DMS114 treated with DMSO at 0.1 percent for 48 hours (cell line): ENCODE data around the gene NDUFB1.

Experiments
- DNase-seq: peaks from one replicate; lab custom pipeline; 2025; ENCODE audit not compliant: unreplicated experiment; lab: John Stamatoyannopoulos, UW

The NDUFB1 gene

DNA sequence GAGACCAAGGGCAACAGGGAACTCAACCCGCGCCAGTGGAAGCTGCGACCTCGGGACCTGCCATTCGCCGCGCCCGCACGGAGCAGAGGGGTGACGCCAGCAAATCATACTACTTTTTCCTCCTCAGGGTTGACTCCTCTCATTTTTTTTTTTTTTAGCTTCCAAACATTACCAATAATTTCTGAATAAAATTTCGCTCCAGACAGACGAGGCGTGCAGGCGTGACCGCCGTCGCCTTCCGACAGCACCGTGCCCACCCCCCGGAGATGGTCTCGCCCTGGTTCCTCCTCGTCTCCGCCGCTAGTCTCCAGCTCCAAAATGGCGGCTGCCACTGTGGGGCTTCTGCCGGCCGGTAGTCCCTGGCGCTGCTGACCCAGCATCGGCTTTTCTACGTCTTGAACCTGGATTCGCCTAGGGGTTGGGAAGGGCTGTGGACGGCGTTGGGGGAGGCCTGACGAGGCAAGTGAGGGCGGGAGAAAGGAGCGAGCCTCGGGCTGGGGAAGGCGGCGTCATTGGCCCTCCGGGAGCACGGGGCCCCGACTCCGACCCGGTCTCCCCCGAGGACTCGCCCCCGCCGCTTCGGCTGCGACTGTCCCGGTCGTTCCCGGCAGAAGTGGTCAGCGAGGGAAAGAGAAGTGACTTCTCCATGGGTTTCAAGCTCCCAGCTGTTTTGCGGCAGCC lies at the start of gene NDUFB1, which contains the start of gene CPSF2:
Gene NDUFB1, minus strand, starts transcription at position 37 of the 681 bp plus-strand sequence. CDS start 4,069 bp downstream, outside the sequence.
Gene CPSF2, plus strand, starts transcription at position 300 of the 681 bp plus-strand sequence. CDS start 9,016 bp downstream, outside the sequence.
- peak; percentile 79 for DNase-seq

DNA sequence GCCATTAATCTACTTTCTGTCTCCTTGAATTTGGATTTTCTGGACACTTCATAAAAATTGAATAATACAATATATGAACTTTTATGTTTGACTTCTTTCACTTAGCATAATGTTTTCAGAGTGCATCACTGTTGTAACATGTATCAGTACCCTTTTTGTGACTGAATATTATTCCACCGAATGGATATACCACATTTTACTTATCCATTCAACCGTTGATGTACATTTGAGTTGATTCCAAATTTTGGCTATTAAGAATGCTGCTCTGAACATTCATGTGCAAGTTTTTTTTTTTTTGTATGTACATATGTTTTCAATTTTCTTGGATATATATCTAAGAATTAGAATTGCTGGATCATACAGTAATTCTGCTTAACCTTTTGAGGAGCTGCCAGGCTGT lies 43.5 kb upstream of the NDUFB1 start:
- DNase-seq = no peak

DNA sequence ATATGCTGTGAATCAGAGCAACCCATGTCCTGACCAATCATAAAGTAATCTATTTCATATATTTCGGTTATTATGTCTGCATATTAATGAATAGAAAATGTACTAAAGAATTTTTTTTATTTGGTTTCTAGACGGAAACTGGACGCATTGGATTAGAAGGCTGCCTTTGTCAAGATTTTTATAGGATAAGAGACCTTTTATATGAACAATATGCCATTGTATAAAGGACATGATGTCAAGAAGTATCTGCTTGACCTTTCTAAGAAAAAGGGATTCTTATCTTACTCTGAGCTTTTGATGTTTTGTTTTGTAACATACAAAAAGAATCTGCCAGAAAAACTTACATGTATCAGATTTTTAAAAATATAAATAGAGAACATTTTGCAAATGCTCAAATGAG lies 40.0 kb upstream of the NDUFB1 start:
- DNase-seq = no peak

DNA sequence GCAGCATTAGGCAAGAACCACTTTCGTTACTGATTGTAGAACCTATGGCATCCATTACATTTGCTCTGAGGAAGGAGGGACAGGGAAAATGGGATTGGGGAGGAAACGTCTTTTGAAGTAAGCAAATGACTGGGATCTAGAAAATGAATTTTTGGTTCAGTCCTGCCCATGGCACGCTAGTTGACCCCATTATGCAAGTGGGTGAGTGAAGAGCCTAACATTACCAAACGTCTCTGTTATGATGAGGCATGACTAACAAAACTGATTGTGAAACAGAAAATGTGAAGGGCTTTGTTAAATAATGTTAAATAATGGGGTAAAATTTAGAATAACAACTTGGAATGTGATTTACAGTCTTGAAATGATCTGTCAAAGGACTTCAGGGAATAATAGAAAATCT lies 39.1 kb upstream of the NDUFB1 start:
- no peak for DNase-seq

DNA sequence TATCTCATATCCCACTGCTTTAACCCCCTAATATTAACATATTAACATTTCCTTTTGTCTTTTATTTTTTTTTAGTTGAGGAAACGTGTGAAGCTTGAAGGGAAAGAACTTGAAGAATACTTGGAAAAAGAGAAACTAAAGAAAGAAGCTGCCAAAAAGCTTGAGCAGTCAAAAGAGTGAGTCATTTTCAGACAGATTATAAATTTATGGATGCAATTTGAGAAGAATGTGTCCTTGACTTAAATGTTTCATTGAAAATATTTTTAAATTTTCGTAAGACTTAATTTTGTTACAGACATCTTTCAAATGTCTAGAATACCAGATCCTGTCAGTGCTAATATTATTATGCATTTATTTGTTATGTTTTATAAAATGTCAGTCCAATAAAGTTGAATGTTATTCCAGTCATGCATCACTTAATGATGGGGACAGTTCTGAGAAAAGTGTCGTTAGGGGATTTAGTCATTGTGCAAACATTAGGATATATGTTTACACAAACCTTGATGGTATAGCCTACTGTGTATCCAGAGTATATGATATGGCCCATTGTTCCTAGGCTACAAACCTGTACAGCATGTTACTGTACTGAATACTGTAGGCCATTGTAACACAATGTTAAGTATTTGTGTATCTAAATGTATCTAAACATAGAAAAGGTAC lies 32.9 kb upstream of the NDUFB1 start:
- no peak for DNase-seq

DNA sequence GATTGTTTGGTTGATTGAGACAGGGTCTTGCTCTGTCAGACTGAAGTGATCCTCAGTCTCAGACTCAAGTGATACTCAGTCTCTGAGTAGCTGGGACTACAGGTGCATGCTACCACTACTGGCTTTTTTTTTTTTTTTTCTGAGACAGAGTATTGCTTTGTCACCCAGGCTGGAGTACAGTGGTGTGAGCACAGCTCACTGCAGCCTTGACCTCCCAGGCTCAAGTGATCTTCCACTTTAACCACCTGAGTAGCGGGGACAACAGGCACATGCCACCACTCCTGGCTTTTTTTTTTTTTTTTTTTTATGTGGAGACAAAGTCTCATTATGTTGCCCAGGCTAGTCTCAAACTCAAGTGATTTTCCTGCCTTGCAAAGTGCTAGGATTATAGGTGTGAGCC lies 32.1 kb upstream of the NDUFB1 start:
- no peak for DNase-seq

DNA sequence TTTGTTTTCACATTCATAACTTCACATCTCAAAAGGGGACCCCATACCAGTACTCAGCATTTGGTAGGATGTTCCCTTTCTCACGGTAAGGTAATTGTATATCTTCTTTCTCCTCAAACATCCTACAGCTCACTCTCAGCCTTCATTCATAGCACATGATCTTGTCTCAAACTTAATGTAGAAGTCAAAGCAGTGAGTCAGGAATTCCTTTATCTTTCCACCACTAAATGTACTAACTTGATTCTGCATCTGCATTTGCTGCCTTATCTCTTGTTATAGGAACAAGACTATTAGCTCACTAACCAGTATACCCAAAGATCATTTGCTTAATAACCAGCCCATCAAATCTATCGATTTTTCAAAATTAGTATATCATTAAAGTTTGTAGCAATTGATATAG lies 23.2 kb upstream of the NDUFB1 start:
- DNase-seq = no peak

DNA sequence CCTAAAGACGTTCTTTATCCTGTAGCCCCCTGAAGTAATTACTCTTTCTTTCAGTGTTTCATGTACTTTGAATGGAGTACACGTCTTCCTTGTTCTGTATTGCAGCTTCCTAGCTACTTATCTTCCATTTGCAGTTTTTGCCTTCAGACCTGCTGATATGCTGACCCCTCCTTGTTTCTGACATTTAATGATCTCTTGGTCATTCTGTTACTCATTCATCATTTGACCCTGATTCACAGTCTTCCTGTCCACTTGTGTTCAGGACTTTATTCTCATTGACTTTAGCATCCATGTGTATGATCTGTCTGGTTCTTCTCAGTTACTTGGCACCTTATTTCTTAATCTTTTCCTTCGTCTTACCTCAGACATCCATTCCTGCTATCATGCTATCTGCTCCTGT lies 22.5 kb upstream of the NDUFB1 start:
- DNase-seq = no peak

DNA sequence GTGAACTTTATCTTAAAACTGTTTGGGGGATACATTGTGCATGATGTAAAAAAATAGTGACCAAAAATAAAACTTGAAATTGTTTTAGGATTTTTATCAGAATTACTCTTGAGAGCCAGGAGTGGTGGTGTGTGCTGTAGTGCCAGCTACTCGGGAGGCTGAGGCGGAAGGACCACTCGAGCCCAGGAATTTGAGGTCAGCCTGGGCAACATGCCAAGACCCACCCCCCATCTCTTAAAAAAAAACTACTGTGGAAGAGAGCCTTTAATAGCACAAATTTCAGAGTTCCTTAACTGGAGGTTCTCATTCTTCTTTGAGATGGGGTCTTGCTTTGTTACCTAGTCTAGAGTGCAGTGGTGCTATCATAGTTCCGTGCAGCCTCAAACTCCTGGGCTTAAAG lies 21.8 kb upstream of the NDUFB1 start:
- no peak for DNase-seq

DNA sequence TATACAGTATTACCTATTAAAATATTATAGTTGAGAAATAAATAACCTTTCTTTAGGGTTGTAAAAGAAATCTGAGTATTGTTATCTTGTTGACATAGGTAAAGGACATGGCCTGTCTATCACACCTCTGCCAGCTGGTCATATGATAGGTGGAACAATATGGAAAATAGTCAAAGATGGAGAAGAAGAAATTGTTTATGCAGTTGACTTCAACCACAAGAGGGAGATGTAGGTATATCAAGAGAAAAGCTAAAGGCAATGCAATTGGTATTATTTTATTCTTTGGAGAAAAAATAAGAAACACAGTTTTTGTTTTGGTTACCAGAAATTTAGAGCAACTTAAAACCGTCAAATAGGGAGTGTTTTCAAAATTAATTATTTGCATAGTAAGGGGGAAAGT lies 13.8 kb upstream of the NDUFB1 start:
- DNase-seq = peak; percentile 15

DNA sequence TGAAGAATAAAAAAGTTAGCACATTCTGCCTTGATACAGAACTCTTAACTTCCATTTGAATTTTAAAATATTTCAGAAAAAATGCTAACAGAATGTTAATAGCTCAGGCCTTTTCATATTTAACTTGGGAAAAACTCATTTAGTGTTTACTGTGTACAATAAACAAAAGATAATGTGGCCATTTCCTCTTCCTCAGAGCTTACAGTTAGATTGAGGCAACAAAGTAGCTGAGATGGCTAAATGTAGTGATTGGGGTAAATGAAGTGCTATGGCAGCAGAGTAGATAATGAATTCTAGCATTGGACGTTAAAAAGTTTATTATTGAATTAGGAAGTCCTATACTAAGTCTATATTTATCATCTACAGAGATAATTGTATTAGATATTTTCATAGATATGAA lies 12.9 kb upstream of the NDUFB1 start:
- DNase-seq = no peak

DNA sequence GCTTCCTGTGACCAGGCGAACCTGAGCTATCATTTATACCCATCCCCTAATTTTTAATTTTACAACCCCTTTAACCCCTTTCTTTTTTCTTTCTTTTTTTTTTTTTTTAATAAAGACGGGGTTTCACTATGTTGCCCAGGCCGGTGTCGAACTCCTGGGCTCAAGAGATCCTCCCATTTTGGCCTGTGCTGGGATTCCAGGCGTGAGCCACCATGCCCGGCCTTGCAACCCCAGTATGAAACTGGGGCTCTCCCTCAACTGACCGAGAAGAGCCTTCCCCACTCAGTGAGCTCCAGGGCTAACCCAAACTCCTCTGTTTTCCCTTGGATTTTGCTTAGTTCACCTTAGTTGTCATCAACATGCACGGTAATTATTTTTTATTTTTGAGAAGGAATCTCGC lies 1.3 kb upstream of the NDUFB1 start:
- DNase-seq = no peak

DNA sequence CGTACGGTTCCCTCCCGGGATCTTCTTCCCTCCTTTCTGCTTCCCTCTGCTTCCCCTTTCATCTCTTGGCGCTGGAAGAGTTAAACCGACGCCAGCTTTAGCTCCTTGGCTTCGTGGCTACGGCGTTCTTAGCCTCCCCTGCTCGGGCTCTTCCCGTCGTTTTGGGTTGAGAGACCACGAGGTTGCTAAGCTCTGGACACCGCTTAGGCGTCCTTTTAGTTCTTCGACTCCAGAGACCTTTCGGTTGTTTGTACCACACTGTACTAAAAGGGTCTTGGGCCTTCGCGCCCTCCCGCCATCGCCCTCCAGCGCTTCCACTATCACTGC lies 808 bp upstream of the NDUFB1 start:
- DNase-seq = no peak

DNA sequence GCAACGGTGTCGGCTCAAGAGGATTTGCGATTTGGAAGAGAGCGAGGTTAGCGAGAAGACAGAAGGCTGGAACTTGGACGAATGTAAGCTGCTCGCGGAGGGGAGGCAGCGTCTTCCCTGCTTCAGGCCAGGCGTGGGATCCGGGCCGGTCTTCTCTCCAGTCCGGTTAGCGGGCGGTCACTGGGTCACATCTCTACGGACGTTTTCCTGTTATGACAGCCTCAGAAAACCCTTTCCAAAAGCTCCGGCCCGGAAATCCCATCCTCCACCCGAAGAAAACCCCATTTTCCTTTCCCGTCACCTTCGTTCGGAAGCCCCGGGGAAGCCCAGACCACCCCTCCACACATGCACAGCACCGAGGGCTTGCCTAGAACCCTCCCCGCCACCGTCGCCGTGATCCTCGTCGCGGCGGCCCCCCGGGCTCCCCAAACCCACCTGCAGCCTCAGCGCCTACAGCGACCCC lies 268 bp downstream of the NDUFB1 start:
- DNase-seq = no peak

DNA sequence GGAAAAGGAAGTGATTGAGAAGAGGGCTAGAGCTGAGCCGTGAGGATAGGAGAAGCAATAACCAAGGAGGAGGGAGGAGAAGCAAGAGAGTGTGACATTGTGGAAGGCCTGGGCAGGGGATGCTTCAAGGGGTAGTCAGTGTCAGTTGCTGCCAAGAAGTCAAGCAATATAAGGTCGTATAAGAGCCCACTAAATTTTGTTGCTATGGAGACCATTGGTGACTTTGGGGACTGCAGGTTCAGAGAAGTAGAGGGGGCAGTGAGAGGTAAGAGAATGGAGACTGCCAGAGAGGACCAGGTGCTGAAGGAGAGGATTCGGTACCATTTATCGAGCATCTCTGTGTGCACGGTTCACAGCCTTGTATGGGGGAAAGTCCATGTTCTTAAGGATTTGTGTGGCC lies 12.0 kb downstream of the NDUFB1 start:
- DNase-seq = no peak

DNA sequence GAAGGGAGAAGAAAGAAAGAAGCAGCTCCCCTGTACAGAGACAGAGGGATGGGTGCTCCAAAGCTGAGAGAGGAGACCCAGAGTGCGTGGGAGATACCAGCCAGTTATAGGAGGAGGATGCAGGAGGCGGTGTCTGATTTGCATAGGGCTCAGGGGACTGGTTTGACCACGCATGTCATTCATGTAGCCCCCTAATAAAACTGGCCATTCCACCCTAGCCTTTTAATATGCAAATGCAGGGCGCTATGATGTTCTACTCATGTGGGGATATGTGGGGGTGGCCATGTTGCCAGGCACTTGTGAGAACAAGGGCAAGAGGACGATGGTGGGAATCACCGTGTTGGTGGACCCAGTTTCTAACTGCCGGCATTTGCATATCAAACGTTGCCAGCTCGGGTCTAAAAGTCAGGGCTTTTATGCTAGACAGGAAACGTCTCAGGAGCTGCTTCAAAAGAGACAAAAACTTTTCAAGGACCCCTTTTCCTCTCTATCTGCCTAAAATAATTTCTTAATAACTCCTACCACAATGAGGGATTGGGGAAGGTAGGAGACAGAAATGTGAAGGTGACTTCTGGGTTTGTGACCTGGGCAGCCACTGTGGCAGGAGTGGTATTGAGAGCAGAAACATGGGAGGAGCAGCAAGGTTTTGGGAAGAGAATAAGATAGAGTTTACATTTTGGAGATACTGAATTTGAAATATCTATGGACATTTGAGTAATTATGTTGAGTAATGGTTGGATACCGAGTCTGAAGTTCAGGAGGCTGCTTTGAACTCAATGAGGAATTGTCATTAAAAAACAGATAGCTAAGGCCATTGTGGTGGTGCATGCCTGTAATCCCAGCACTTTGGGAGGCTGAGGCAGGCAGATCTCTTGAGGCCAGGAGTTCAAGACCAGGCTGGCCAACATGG lies 12.9 kb downstream of the NDUFB1 start:
- DNase-seq = no peak

DNA sequence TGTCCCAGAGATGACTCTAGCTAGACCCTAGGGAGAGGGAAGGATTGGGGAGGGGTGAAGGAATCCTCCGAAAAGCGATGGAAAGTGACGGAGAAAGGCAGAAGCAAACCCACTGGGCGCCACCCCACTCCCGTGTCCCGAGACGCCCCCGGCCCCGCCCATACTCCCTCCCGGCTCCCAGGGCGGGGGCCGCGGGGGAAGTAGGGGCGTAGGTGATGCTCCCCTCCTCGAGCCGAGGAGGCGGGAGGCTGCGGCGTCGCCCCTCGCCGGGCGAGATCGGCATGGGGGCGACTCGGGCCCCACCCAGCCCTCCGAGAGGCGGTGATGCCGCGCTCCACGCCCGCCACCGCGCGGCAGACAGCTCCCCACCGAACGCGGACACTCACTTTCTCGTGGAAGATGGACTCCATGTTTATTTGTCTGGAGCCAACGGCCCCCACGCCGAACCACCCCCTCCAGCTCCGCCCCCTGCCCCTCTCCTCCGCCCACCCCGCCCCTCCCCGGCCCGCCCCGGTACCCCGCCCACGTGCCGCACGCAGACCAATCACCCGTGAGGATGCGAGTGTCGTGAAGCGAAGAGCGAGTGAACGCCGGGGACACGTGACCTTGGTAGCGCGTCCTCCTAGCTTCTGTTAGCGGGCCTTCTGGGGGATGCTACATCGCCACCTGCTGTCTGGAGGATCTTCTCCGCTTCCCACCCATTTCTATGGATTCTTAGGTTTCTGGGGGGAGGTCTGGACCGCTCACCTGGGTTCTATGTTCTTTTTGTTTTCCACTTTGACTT lies 15.2 kb downstream of the NDUFB1 start, which contains the start of gene ATXN3:
Gene ATXN3, minus strand, starts transcription at position 440 of the 784 bp plus-strand sequence. Its CDS starts 30 bp downstream, at position 410.
- DNase-seq = peak; percentile 94

DNA sequence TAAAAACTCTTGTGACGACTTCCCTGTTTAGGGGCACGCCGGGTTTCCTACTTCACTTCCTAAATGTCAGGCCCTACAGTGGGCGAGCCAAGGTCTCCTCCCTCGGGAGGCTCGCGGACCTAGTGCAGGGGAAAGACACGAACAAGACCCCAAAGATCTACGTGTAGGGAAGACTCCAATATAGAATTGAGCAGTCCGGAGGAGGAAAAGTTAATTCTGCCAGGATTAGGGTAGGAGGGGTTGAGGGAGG lies 15.7 kb downstream of the NDUFB1 start:
- peak; percentile 36 for DNase-seq

DNA sequence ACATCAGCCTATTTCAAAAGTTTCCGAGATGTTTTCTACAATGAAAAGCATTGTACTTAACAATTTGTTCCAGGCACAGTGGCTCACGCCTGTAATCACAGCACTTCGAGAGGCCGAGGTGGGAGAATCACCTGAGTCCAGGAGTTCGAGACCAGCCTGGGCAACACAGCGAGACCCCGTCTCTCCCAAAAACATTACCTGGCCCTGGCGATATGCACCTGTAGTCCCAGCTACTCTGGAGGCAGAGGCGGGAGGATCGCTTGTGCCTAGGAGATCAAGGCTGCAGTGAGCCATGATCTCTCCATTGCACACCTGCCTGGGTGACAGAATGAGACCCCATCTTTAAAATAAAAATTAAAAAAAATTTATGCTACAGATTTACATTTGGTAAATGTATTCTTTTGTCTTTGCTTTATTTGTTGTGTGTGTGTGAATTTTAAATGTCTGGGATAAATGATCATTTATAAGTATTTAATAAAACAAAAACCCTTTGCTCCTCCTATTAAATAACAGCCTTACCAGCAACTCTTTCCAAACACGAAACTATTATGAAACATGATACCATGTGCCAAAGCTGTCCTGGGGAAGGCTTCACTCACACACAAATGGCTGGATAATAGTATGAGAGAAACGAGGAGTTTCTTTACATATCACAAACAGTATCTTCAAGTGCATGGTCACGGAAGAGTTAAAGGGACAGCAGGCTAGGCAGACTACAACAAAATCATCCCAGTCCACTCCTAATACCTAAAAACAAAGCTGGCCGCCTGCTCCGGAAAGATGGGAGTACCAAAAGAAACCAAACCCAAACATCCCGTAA lies 16.2 kb downstream of the NDUFB1 start:
- no peak for DNase-seq

DNA sequence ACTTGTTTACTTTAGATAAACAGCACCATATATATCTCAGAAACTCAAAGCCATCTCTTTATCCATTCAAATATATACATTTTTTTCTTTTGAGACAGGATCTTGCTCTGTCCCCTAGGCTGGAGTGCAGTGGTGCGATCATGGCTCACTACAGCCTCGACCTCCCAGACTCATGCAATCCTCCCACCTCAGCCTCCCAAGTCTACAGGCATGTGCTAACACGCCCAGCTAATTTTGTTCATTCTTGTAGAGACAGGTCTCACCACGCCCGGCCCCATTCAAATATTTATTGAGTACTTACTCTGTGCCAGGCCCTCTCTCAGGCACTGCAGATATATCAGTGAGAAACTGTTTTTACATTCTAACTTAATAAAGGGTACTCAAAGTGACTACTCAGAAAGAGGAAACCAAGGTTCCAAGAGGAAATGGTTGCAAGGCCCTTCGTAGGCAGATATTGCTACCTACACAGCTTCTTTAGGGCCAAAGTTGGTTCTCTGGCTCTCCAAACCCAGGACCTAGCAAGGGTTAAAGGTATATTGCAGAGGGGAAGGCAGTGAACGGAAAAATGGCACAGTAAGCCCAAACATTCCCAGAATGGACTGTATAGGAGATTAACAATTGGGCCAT lies 18.0 kb downstream of the NDUFB1 start:
- no peak for DNase-seq
